HG03103 (cell line): ENCODE data around the gene SYTL2.
"Not testable (repeated sequence)": the region's sequence is repeated elsewhere in the genome, so short reads cannot be mapped to it uniquely, and the experiment has no call there.

Source experiments
- ATAC-seq: cut with Tn5 transposase; IDR thresholded peaks from one replicate; pipeline ENCODE4 v1.9.1; 2021; ENCODE audit warnings: low read depth; ENCODE audit not compliant: unreplicated experiment

SYTL2 gene

DNA sequence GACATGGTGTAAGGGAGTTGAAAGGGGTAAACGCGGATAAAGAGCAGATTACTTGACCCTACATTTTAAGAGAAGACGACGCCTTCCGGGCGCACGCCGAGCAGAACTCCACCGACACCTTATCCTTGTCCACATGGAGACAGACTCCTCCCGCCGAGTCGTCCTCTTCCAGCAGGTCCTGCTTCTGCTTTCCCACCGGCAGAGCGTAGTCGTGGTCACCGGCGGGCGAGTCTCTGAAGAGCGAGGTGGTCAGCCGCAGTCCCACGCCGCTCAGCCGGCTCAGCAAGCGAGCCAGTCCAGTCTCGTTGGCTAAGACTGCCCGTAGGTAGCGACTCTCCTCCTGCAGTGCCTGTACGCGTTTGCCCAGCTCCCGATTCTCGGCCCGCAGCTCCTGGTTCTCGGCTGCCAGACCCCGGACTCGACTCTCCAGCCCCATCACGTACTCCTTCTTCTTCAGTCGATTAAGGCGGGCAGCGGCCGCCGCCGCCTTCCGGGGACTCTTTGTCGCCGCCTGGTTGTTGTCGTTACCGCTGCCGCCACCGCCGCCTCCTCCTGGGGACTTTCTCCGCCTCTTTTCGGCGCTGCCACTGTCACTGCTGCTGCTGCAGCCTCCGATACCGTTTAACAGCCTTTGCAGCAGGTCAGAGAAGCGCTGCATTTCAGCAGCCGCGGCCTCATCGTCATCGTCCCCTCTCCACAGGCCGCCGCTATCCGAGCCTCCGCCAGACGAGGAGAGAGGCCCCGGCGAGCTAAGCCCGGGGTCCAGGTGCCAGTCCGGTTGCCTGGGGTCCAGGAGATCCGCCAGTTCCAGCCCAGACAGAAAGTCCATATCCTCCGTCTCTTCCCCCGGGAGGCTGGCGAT is 147.0 kb downstream of the SYTL2 start:
- peak; percentile 53 for ATAC-seq

DNA sequence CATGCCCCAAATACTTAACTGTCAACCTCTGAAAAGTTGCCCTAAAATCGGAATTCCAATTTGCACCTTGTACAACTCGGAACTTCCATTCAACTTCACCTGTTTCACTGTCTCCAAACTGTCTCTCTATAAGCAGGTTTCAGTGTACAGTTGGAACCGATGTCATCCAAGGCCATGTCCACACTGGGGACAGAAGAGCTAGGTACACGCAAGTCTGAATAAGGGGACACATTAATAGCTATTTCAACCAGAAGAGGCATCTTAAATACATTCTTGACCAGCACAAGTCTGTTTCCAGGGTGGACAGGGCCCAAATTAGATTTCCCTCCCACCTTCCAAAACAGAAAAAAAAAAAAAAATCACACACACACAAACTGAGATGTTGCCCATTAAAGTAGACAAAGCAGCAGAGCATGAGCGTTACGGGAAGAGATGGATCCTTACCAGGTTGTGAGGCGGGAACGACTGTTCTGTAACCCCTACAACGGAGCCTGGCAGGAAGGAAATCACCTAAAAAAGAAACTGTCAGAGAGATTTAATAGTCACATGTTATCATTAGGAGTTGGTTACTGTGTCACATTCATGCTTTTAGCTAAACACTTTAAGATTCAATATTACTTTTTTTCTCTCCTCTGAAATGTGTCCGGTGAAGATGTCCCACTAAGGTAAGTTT is 147.7 kb downstream of the SYTL2 start:
- ATAC-seq, result no peak

DNA sequence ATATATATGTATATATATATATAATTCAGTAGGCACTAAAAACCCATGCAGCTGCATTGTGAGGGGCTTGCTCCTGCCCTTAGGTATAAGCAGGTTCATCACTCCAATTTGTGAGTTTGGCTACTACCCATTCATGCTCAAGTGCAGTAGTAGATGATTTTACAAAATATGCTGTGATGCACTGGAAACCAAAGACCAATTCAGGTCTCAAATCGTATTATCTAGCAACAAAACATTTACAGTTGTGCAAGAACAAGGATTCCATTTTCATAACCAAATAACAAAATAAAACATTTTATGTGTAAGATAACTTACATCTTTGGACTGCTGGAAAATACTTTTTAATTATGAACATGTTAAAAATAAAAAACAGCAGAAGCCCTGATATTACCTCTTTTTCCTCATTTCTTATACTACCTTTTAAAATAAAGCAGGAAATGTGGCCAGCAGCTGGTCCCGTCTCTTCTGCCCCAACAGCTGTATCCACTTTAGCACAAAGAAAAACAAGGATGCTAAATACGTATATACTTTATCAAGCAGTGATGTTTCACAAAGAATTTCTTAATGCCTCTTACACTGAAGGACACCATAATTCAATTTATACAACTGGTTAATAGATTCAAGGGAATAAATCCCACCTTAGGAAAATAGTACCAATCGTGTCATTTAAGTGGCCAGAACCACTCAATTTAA is 148.8 kb downstream of the SYTL2 start:
- no peak for ATAC-seq

- ATAC-seq, result no peak
Observed at GRCh38 chr11:85658180-85658579, 152.8 kb downstream of the SYTL2 start.

- no peak for ATAC-seq
Observed at GRCh38 chr11:85656777-85657176, 154.2 kb downstream of the SYTL2 start.

- not testable (repeated sequence) for ATAC-seq
Observed at GRCh38 chr11:85654343-85654742, 156.6 kb downstream of the SYTL2 start.

DNA sequence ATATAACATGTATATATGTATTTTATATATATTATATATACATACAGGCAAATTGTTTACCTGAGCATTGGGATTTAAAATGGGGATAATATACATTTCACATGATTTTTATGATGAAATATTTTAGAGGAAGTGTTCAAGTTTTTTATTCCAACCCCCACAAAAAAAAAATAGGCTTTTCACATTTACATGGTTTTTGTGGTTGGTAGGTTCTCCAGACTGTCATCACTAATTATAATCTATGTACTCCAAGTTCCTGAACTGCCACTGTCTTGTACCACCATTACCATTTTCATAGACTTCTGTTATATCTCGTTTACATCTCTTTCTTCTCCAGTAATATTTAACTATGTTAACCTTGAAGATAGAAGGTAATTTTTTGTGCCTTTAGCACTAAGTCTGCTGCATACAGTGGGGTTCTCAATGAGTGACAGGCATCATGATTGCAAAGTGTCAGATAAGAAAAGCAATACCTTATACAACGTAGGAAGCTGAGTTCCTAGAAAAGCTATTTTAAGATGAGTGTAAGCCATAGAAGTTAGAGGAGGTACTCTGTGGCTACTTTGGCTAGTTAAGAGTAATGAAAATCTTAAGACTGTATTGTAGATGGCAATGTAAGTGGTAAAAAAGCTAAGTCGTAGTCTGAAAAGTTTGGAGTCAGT is 158.0 kb downstream of the SYTL2 start:
- no peak for ATAC-seq

DNA sequence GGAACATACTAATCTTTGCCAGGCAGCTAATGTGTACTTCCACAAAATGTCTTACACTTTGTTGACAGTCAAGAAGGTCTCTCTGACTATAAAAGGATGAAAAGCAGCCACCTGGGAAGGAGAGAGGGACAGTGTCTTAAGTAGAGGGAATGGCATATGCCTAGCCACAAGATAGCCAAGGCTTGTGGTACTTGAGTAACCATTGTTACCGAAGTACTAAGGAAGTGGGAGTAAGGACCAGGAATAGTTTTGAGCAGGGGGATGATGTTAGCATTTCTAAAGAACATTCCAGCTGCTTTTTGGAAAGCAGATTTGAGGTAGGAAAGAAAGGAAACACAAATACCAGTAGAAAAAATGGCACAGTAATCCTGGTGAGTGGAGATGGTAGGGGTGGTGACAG is 159.8 kb downstream of the SYTL2 start:
- ATAC-seq, result no peak

- peak; percentile 99 for ATAC-seq
Observed at GRCh38 chr11:85647604-85648299, 163.2 kb downstream of the SYTL2 start, which contains the start of gene TMEM126A. Gene TMEM126A, plus strand, starts transcription at chr11:85647967. Its CDS starts 2,289 bp downstream, at chr11:85650256.

- ATAC-seq, result no peak
Observed at GRCh38 chr11:85647078-85647477, 163.9 kb downstream of the SYTL2 start.
